Sigmoid colon (tissue), 4 donors: ENCODE data around the gene DLGAP4.

ENCODE experiments used
- CTCF ChIP-seq, 4 experiments: fragments of 450-650 bp in 3 of 4; fragments of 200-600 bp in 1 of 4; IDR thresholded peaks; one replicate each; pipeline ENCODE4 v1.5.1; 2016 to 2019; ENCODE audit warnings: antibody characterized with exemption in 4 of 4, mild to moderate bottlenecking in 3 of 4, moderate library complexity in 2 of 4
- EP300 ChIP-seq, 4 donors: sonication (generic); formaldehyde crosslinking; IDR thresholded peaks; one replicate each; pipeline ENCODE4 v1.6.1; 2017; ENCODE audit warnings: antibody characterized with exemption in 4 of 4
- POLR2A ChIP-seq, 2 donors: fragments of 450-650 bp; IDR thresholded peaks; one replicate each; pipeline ENCODE4 v1.6.1; 2016; ENCODE audit warnings: antibody characterized with exemption in 2 of 2, mild to moderate bottlenecking in 2 of 2, moderate library complexity in 2 of 2

- no peak for TF ChIP-seq CTCF (IDR thresholded peaks at IDR 0.05)
- TF ChIP-seq POLR2A (IDR thresholded peaks at IDR 0.05): no peak
- no peak for TF ChIP-seq EP300 (IDR thresholded peaks at IDR 0.05)
These were observed 213.0 kb downstream of the DLGAP4 start for GRCh38 chr20:36519012-36519719.
